H4 (cell line): ENCODE results near the gene GDPD2. TPM values are rescaled to one million over a fixed set of nuclear protein-coding genes. Genes with fewer than 3 reads are reported as not detected.

ENCODE experiments used
- DNase-seq: peaks from one replicate; pipeline ENCODE4 v3.0.0-alpha.2; 2015; ENCODE audit warnings: low spot score
- total RNA-seq: library from RNA; depleted of rRNA; stranded (reverse); fragments of >200 nt; shearing (Covaris generic); gene quantifications from 2 replicates; pipeline ENCODE4 v1.2.3, GENCODE V29; 2014; rRNA removed

Gene GDPD2
- total RNA-seq, 1 experiment from 2014 or later: not detected

GRCh38 chrX:70476166-70476933 lies 53.2 kb downstream of the GDPD2 start:
- no peak for DNase-seq

- DNase-seq: peak; percentile 70
Measured at GRCh38 chrX:70476934-70477733, 54.0 kb downstream of the GDPD2 start.

GRCh38 chrX:70477734-70478075 lies 54.6 kb downstream of the GDPD2 start:
- DNase-seq: no peak

GRCh38 chrX:70478526-70479245 lies 55.6 kb downstream of the GDPD2 start:
- DNase-seq: no peak

- peak; percentile 18 for DNase-seq
Measured at GRCh38 chrX:70479247-70479921, 56.3 kb downstream of the GDPD2 start.

- DNase-seq: no peak
Measured at GRCh38 chrX:70479922-70480659, 57.0 kb downstream of the GDPD2 start.

GRCh38 chrX:70480660-70481018 lies 57.5 kb downstream of the GDPD2 start:
- no peak for DNase-seq

GRCh38 chrX:70481471-70482270 lies 58.6 kb downstream of the GDPD2 start:
- DNase-seq: no peak

GRCh38 chrX:70482300-70482699 lies 59.2 kb downstream of the GDPD2 start:
- no peak for DNase-seq

Other genes with a start within 250 kb of the GDPD2 start
- gene DGAT2L6, start 245.8 kb upstream of the GDPD2 start, total RNA-seq: not detected in 2 replicates
- not detected in 2 replicates for gene AWAT1, start 188.7 kb upstream of the GDPD2 start, total RNA-seq
- not detected in 2 replicates for gene P2RY4, start 163.1 kb upstream of the GDPD2 start, total RNA-seq
- not detected in 2 replicates for gene ARR3, start 155.0 kb upstream of the GDPD2 start, total RNA-seq
- gene RAB41, start 141.1 kb upstream of the GDPD2 start, total RNA-seq: not detected in 2 replicates
- 84.9 and 146 TPM in 2 replicates for gene PDZD11, start 133.4 kb upstream of the GDPD2 start, total RNA-seq
- gene KIF4A, start 133.2 kb upstream of the GDPD2 start, total RNA-seq: 37.5 TPM in 2 replicates
- gene DLG3, start 21.5 kb downstream of the GDPD2 start, total RNA-seq: 2.8 and 6.5 TPM in 2 replicates